Suprapubic skin (tissue), 4 donors: ENCODE results near the gene MAG.

Experiments
- CTCF ChIP-seq, 2 donors: fragments of 200-600 bp in 1 of 2; fragments of 450-650 bp in 1 of 2; sonication (generic) in 1 of 2; IDR thresholded peaks; one replicate each; pipeline ENCODE4 v1.5.1; 2016 to 2019; ENCODE audit warnings: antibody characterized with exemption in 2 of 2, mild to moderate bottlenecking in 1 of 2, moderate library complexity in 1 of 2
- EP300 ChIP-seq: sonication (generic); formaldehyde crosslinking; IDR thresholded peaks from one replicate; pipeline ENCODE4 v1.6.1; 2017; ENCODE audit warnings: antibody characterized with exemption
- POLR2A ChIP-seq, 2 donors: fragments of 450-650 bp; IDR thresholded peaks; one replicate each; pipeline ENCODE4 v1.6.1; 2017; ENCODE audit warnings: antibody characterized with exemption in 2 of 2, mild to moderate bottlenecking in 2 of 2, moderate library complexity in 2 of 2
- POLR2AphosphoS5 ChIP-seq, 3 donors: sonication (generic); formaldehyde crosslinking; IDR thresholded peaks; one replicate each; pipeline ENCODE4 v1.6.1; 2017; ENCODE audit warnings: antibody characterized with exemption in 3 of 3

DNA sequence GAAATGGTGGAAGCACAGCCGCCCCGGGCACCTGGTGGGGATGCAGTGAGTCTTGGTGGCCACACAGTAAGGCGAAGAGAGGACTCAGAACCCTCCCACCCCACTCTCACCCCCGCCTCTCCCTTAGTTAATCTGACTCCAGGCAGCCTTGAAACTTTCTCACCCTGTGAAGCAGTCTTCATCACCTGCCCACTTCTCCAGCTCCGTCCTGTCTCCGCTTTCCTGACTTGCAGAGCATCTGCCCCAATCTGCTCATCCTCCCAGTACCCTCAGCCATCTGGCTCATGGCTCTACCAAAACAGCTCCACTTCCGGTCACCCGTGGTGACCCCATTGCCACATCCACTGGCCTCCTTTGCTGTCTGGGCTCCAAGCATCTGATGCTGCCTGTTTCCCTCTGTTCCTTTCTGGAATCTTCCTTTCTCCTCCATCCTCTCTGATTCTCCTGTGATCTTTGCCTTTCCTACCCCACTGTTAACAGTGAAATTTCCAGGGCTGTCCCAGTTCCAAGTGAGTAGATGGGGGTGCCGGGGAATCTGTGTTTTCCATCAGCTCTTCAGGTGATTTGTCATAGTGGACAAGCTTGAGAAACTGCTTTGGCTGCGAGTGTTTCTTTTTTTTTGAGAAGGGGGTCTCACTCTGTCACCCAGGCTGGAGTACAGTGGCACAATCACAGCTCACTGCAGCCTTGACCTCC lies 18.9 kb upstream of the MAG start:
- TF ChIP-seq POLR2A (IDR thresholded peaks at IDR 0.05) = no peak
- TF ChIP-seq CTCF (IDR thresholded peaks at IDR 0.05) = no peak
- no peak for TF ChIP-seq POLR2AphosphoS5 (IDR thresholded peaks at IDR 0.05)
- TF ChIP-seq EP300 = no peak
